COR-L47 (cell line): ENCODE results near the gene PKDCC.

ENCODE experiments used
- DNase-seq: peaks from one replicate; lab custom pipeline; 2025; lab: John Stamatoyannopoulos, UW

Gene PKDCC

GRCh38 chr2:42047488-42048298 is at the start of gene PKDCC:
Gene PKDCC, plus strand, starts transcription at chr2:42048021. Its CDS starts 179 bp downstream, at chr2:42048200.
- DNase-seq, result no peak

GRCh38 chr2:41998186-41999127 is 49.4 kb upstream of the PKDCC start:
- DNase-seq, result no peak

- DNase-seq, result no peak
These were observed 48.7 kb upstream of the PKDCC start for GRCh38 chr2:41999128-41999480.

GRCh38 chr2:41999592-42000281 is 48.1 kb upstream of the PKDCC start:
- no peak for DNase-seq

GRCh38 chr2:42001711-42002201 is 46.1 kb upstream of the PKDCC start:
- no peak for DNase-seq

- DNase-seq, result no peak
These were observed 40.3 kb upstream of the PKDCC start for GRCh38 chr2:42007551-42007950.

- DNase-seq, result no peak
These were observed 39.4 kb upstream of the PKDCC start for GRCh38 chr2:42008241-42008921.

- no peak for DNase-seq
These were observed 37.9 kb upstream of the PKDCC start for GRCh38 chr2:42009657-42010580.

GRCh38 chr2:42010743-42011298 is 37.0 kb upstream of the PKDCC start:
- DNase-seq, result no peak

GRCh38 chr2:42012137-42012536 is 35.7 kb upstream of the PKDCC start:
- DNase-seq, result no peak

- no peak for DNase-seq
These were observed 35.2 kb upstream of the PKDCC start for GRCh38 chr2:42012651-42013050.

- DNase-seq, result no peak
These were observed 34.4 kb upstream of the PKDCC start for GRCh38 chr2:42013409-42013808.

GRCh38 chr2:42021464-42021863 is 26.4 kb upstream of the PKDCC start:
- DNase-seq, result no peak

- no peak for DNase-seq
These were observed 22.7 kb upstream of the PKDCC start for GRCh38 chr2:42025151-42025582.

GRCh38 chr2:42026272-42026671 is 21.5 kb upstream of the PKDCC start:
- no peak for DNase-seq

GRCh38 chr2:42028571-42029148 is 19.2 kb upstream of the PKDCC start:
- no peak for DNase-seq

GRCh38 chr2:42029171-42029570 is 18.6 kb upstream of the PKDCC start:
- DNase-seq, result no peak

GRCh38 chr2:42029639-42030199 is 18.1 kb upstream of the PKDCC start:
- no peak for DNase-seq

- no peak for DNase-seq
These were observed 17.5 kb upstream of the PKDCC start for GRCh38 chr2:42030200-42030759.
